Testis (tissue), 3 donors: ENCODE results near the gene FBF1. TPM values are rescaled to one million over a fixed set of nuclear protein-coding genes. Genes with fewer than 3 reads are reported as not detected.

Experiments used
- DNase-seq: peaks from one replicate; pipeline ENCODE4 v3.0.0-alpha.2; 2019
- H3K27ac ChIP-seq, 2 donors: fragments of 200-600 bp; sonication (generic); one replicate each; pipeline ENCODE4 v1.5.1; 2019
- H3K27me3 ChIP-seq: fragments of 200-600 bp; sonication (generic); one replicate; pipeline ENCODE4 v1.5.1; 2019
- H3K36me3 ChIP-seq: fragments of 200-600 bp; sonication (generic); one replicate; pipeline ENCODE4 v1.5.1; 2017; ENCODE audit warnings: low read depth; ENCODE audit errors: missing control alignments
- H3K4me1 ChIP-seq: fragments of 200-600 bp; sonication (generic); one replicate; pipeline ENCODE4 v1.5.1; 2019
- H3K4me3 ChIP-seq, 2 donors: fragments of 200-600 bp; sonication (generic); one replicate each; pipeline ENCODE4 v1.5.1; 2017 to 2019
- H3K9me3 ChIP-seq: fragments of 200-600 bp; sonication (generic); one replicate; pipeline ENCODE4 v1.5.1; 2017
- POLR2A ChIP-seq: fragments of 450-650 bp; IDR thresholded peaks from one replicate; pipeline ENCODE4 v1.6.1; 2017; ENCODE audit warnings: antibody characterized with exemption, mild to moderate bottlenecking, moderate library complexity
- WGBS, 2 donors: methylation state at CpG; one replicate each; pipeline ENCODE4 v1.1.5; 2018; 5-methylcytosine and 5-hydroxymethylcytosine counted together
- intact Hi-C: fragments of 100-400 bp; cut with DNase I; formaldehyde crosslinking; loops from one replicate; pipeline ENCODE4 v1.15.1; 2023; ENCODE audit warnings: low total_unique reads
- polyA plus RNA-seq: library from polyadenylated mRNA; stranded (reverse); fragments of 350-450 nt; fragmentation: Illumina TruSeq; extraction: RNeasy Lipid Tissue Mini Kit (QIAGEN cat#74804); gene quantifications from one replicate; pipeline ENCODE4 v1.2.3, GENCODE V29; 2014; ENCODE audit warnings: low read depth, low replicate concordance; ENCODE audit not compliant: insufficient read depth
- total RNA-seq, 2 donors: library from RNA; depleted of rRNA; stranded (reverse); fragments of >200 nt; gene quantifications; one replicate each; pipeline ENCODE4 v1.2.3, GENCODE V29; 2016
- TF ChIP-seq, protein P1 (sequence below), 3 experiments: fragments of 450-650 bp in 2 of 3; fragments of 200-600 bp in 1 of 3; sonication (generic) in 1 of 3; IDR thresholded peaks; one replicate each; pipeline ENCODE4 v1.5.1; 2016 to 2019; ENCODE audit warnings: antibody characterized with exemption in 3 of 3, mild to moderate bottlenecking in 2 of 3, moderate library complexity in 1 of 3

Gene FBF1
- total and polyA plus RNA-seq, 3 donors from 2014 or later = 81.1 to 119 (median 85.4) TPM

GRCh38 chr17:75898065-75898464, 42.8 kb downstream of the FBF1 start:
- Histone ChIP-seq H3K27ac (peak overlapping the region; percentile 85 to 89), H3K36me3 (no peaks in the 10 kb centered on the region), H3K4me3 (no peak overlapping the region), H3K9me3 (no peaks in the 10 kb centered on the region), H3K4me1 (peaks cover 23% of the 10 kb centered on the region), H3K27me3 (no peaks in the 10 kb centered on the region)
- no peak for DNase-seq
- TF ChIP-seq, protein P1, sequence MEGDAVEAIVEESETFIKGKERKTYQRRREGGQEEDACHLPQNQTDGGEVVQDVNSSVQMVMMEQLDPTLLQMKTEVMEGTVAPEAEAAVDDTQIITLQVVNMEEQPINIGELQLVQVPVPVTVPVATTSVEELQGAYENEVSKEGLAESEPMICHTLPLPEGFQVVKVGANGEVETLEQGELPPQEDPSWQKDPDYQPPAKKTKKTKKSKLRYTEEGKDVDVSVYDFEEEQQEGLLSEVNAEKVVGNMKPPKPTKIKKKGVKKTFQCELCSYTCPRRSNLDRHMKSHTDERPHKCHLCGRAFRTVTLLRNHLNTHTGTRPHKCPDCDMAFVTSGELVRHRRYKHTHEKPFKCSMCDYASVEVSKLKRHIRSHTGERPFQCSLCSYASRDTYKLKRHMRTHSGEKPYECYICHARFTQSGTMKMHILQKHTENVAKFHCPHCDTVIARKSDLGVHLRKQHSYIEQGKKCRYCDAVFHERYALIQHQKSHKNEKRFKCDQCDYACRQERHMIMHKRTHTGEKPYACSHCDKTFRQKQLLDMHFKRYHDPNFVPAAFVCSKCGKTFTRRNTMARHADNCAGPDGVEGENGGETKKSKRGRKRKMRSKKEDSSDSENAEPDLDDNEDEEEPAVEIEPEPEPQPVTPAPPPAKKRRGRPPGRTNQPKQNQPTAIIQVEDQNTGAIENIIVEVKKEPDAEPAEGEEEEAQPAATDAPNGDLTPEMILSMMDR (IDR thresholded peaks at IDR 0.05) = no peak
- TF ChIP-seq POLR2A = no peak
- 78 to 82% methylated on average over 5 to 8 of the region's 8 CpGs for WGBS, 2 donors
- intact Hi-C loops = no loop called here

DNA sequence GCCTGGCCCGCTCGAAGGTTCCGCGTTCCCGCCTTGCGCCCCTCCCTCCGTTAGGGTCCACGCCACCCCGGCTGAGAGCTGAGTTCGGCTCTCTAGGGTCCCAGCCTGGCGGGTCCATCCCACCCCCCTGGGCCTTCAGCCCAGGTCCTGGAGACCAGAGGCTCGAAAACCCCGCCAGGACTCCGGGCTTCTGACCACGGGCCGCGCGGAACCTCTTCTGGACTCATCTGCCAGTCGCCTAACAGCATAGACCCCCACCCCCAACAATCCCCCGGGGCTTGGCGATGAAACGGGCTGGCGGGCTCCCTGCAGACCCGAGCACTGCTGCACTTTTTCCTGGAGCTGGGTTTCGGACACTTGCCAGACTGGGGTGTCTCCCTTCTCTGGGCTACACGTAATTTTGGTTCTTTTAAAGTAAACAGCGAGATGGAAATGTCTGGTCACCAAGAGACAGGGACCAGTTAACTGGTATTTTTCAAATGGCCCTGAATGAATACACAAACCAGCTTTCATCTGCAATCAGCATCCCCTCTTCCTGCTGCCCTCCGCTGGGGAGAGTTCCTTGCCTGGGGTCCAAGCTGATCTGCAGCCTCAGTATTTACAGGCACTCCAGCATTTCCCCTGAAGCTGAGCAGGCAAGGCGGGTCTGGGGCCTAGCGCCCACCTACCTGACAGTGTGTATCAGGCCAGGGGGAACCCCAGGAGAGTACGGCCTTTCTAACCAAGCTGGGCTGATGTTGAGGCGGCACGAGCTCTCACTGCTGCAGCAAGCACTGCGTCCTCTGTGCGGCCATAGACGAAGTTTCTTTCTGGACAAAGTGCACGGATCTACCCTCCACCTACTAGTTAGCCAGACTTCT, 43.5 kb downstream of the FBF1 start:
- WGBS, 2 donors = 35 to 37% methylated on average over 14 to 37 of the region's 37 CpGs
- Histone ChIP-seq H3K27ac (peak overlapping the region; percentile 85 to 89), H3K9me3 (no peaks in the 10 kb centered on the region), H3K4me3 (peak overlapping the region; percentile 67 to 82), H3K27me3 (no peaks in the 10 kb centered on the region), H3K4me1 (peaks cover 23% of the 10 kb centered on the region), H3K36me3 (no peaks in the 10 kb centered on the region)
- no peak for DNase-seq
- TF ChIP-seq, protein P1 (IDR thresholded peaks at IDR 0.05) = no peak
- peak; percentile 1 for TF ChIP-seq POLR2A
- intact Hi-C loops = no loop called here

DNA sequence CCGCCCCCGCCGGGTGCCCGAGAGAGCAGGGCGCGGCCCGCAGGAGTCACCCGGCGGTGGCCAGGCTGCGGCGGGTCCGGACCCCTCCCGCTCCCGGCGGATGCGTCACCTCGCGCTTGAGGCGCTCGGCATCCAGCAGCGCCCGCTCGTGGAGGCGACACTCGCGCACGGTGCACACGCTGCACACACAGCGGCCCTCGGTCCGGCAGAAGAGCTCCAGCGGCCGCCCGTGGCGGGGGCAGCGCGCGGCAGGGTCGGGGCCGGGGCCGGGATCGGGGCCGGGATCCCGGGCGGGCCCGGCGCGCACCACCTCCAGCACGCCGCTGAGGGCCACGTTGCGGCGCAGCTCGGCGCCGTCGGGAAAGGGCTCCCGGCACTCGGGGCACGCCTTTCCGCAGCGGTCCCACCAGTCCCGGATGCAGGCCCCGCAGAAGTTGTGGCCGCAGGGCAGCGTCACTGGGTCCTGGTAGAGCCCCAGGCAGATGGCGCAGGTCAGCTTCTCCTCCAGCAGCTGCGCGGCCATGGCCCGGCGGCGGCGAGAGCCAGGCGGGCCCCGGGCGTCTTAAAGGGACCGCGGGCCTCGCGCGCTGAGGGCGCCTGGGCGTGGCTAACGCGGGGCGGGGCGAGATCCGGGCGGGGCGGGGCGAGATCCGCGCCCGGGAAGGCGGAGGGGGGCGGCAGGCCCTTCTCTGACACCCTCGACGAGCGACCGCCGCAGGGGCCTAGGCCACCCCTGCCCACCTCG, 44.3 kb downstream of the FBF1 start, which contains the start of gene TRIM65:
TSS of gene TRIM65 (minus strand) at position 537 of the 745 bp plus-strand sequence. CDS start at position 523, 14 bp downstream.
- peak within 1 kb of the TSS; percentile 85 to 89 for H3K27ac ChIP-seq
- intact Hi-C loops = no loop called here
- H3K4me1 ChIP-seq = peaks cover 30% of the 10 kb centered on the region
- H3K27me3 ChIP-seq = no peaks in the 10 kb centered on the region
- 1% methylated on average over 65 of the region's 102 CpGs; no CpG with 5 or more reads in 1 of the 2 donors for WGBS, 2 donors
- H3K9me3 ChIP-seq = no peaks in the 10 kb centered on the region
- peak; percentile 81 for DNase-seq
- peak; percentile 2 for TF ChIP-seq POLR2A
- TF ChIP-seq, protein P1 (IDR thresholded peaks at IDR 0.05) = peak; percentile 6 to 17 (median 16)
- no peaks in the 10 kb centered on the region for H3K36me3 ChIP-seq
- peak within 1 kb of the TSS; percentile 67 to 82 for H3K4me3 ChIP-seq

- DNase-seq = no peak
- intact Hi-C loops = no loop called here
- H3K9me3 ChIP-seq = no peaks in the 10 kb centered on the region
- H3K27me3 ChIP-seq = no peaks in the 10 kb centered on the region
- peaks cover 32% of the 10 kb centered on the region for H3K4me1 ChIP-seq
- H3K4me3 ChIP-seq = peak overlapping the region; percentile 67 to 82
- H3K36me3 ChIP-seq = no peaks in the 10 kb centered on the region
- WGBS, 2 donors = 24 to 30% methylated on average over 25 to 28 of the region's 28 CpGs
- TF ChIP-seq POLR2A = no peak
- TF ChIP-seq, protein P1 (IDR thresholded peaks at IDR 0.05) = no peak
- H3K27ac ChIP-seq = peak overlapping the region; percentile 85 to 89
Observed at GRCh38 chr17:75895370-75896155, 45.3 kb downstream of the FBF1 start.
